Nephron (organoid): ENCODE results near the gene GRIP2.

ENCODE experiments used
- H3K27ac Mint-ChIP-seq, 3 experiments: 2 replicates each; pipeline ENCODE4 v1.8.0; 2020; ENCODE audit warnings: mixed read lengths in 3 of 3, mild to moderate bottlenecking in 2 of 3, moderate library complexity in 1 of 3
- H3K27me3 Mint-ChIP-seq: 2 replicates; pipeline ENCODE4 v1.8.0; 2021; ENCODE audit warnings: low read depth, mild to moderate bottlenecking, moderate library complexity, mixed read lengths
- H3K36me3 Mint-ChIP-seq: 2 replicates; pipeline ENCODE4 v1.8.0; 2020; ENCODE audit warnings: low read depth, mixed read lengths
- H3K4me1 Mint-ChIP-seq: 2 replicates; pipeline ENCODE4 v1.8.0; 2020; ENCODE audit warnings: mixed read lengths
- H3K4me3 Mint-ChIP-seq, 3 experiments: 2 replicates each; pipeline ENCODE4 v1.8.0; 2020; ENCODE audit warnings: mild to moderate bottlenecking in 3 of 3, mixed read lengths in 3 of 3, moderate library complexity in 2 of 3
- H3K9me3 Mint-ChIP-seq: 2 replicates; pipeline ENCODE4 v1.8.0; 2020; ENCODE audit warnings: mixed read lengths
- CTCF ChIP-seq, 3 experiments: fragments of 200-600 bp; sonication (generic); IDR thresholded peaks; one replicate each; pipeline ENCODE4 v1.5.0; 2021; ENCODE audit warnings: antibody characterized with exemption in 3 of 3; ENCODE audit not compliant: unreplicated experiment in 3 of 3

Gene GRIP2

GRCh38 chr3:14582045-14582410 is 41.9 kb upstream of the GRIP2 start:
- Mint-ChIP-seq H3K9me3 (no peaks in the 10 kb centered on the region), H3K27ac (no peak overlapping the region), H3K27me3 (peaks cover 41% of the 10 kb centered on the region), H3K36me3 (no peaks in the 10 kb centered on the region), H3K4me1 (peaks cover 5% of the 10 kb centered on the region), H3K4me3 (no peak overlapping the region)
- no peak for TF ChIP-seq CTCF (IDR thresholded peaks at IDR 0.05; ENCODE audit: unreplicated experiment in 3 of 3)

GRCh38 chr3:14581334-14582044 is 41.3 kb upstream of the GRIP2 start:
- H3K36me3 Mint-ChIP-seq: no peaks in the 10 kb centered on the region
- no peak for TF ChIP-seq CTCF (IDR thresholded peaks at IDR 0.05; ENCODE audit: unreplicated experiment in 3 of 3)
- no peaks in the 10 kb centered on the region for H3K9me3 Mint-ChIP-seq
- H3K27ac Mint-ChIP-seq: no peak overlapping the region
- no peak overlapping the region for H3K4me3 Mint-ChIP-seq
- H3K4me1 Mint-ChIP-seq: peaks cover 5% of the 10 kb centered on the region
- H3K27me3 Mint-ChIP-seq: peaks cover 38% of the 10 kb centered on the region

- Mint-ChIP-seq H3K36me3 (no peaks in the 10 kb centered on the region), H3K27ac (no peak overlapping the region), H3K4me1 (no peaks in the 10 kb centered on the region), H3K9me3 (no peaks in the 10 kb centered on the region), H3K4me3 (no peak overlapping the region), H3K27me3 (peaks cover 51% of the 10 kb centered on the region)
- TF ChIP-seq CTCF (IDR thresholded peaks at IDR 0.05; ENCODE audit: unreplicated experiment in 3 of 3): no peak
These were observed 37.8 kb upstream of the GRIP2 start for GRCh38 chr3:14577897-14578296.

- no peaks in the 10 kb centered on the region for H3K4me1 Mint-ChIP-seq
- H3K9me3 Mint-ChIP-seq: no peaks in the 10 kb centered on the region
- H3K27me3 Mint-ChIP-seq: peaks cover 46% of the 10 kb centered on the region
- no peak overlapping the region for H3K27ac Mint-ChIP-seq
- TF ChIP-seq CTCF (IDR thresholded peaks at IDR 0.05; ENCODE audit: unreplicated experiment in 3 of 3): no peak
- no peaks in the 10 kb centered on the region for H3K36me3 Mint-ChIP-seq
- no peak overlapping the region for H3K4me3 Mint-ChIP-seq
These were observed 36.0 kb upstream of the GRIP2 start for GRCh38 chr3:14576163-14576562.

GRCh38 chr3:14574183-14574582 is 34.0 kb upstream of the GRIP2 start:
- TF ChIP-seq CTCF (IDR thresholded peaks at IDR 0.05; ENCODE audit: unreplicated experiment in 3 of 3): no peak
- H3K27me3 Mint-ChIP-seq: peaks cover 30% of the 10 kb centered on the region

GRCh38 chr3:14573706-14574105 is 33.6 kb upstream of the GRIP2 start:
- Mint-ChIP-seq H3K27me3 (peaks cover 25% of the 10 kb centered on the region), H3K27ac (no peak overlapping the region), H3K36me3 (no peaks in the 10 kb centered on the region), H3K4me3 (no peak overlapping the region), H3K4me1 (no peaks in the 10 kb centered on the region), H3K9me3 (no peaks in the 10 kb centered on the region)
- no peak for TF ChIP-seq CTCF (IDR thresholded peaks at IDR 0.05; ENCODE audit: unreplicated experiment in 3 of 3)

More at GRCh38 chr3:14574183-14574582, 34.0 kb upstream of the GRIP2 start:
- H3K9me3 Mint-ChIP-seq: no peaks in the 10 kb centered on the region
- no peak overlapping the region for H3K4me3 Mint-ChIP-seq
- no peaks in the 10 kb centered on the region for H3K4me1 Mint-ChIP-seq
- H3K27ac Mint-ChIP-seq: no peak overlapping the region
- H3K36me3 Mint-ChIP-seq: no peaks in the 10 kb centered on the region
